ENCODE results near the gene LRRFIP1. TPM values are rescaled to one million over a fixed set of nuclear protein-coding genes. Genes with fewer than 3 reads are reported as not detected.

The LRRFIP1 gene
- total and polyA plus RNA-seq, 2 of the 13 experiments (the other 11 are each of a cell fraction or from before 2014, with no cell fraction given), result 15.9 to 40.5 TPM

DNA sequence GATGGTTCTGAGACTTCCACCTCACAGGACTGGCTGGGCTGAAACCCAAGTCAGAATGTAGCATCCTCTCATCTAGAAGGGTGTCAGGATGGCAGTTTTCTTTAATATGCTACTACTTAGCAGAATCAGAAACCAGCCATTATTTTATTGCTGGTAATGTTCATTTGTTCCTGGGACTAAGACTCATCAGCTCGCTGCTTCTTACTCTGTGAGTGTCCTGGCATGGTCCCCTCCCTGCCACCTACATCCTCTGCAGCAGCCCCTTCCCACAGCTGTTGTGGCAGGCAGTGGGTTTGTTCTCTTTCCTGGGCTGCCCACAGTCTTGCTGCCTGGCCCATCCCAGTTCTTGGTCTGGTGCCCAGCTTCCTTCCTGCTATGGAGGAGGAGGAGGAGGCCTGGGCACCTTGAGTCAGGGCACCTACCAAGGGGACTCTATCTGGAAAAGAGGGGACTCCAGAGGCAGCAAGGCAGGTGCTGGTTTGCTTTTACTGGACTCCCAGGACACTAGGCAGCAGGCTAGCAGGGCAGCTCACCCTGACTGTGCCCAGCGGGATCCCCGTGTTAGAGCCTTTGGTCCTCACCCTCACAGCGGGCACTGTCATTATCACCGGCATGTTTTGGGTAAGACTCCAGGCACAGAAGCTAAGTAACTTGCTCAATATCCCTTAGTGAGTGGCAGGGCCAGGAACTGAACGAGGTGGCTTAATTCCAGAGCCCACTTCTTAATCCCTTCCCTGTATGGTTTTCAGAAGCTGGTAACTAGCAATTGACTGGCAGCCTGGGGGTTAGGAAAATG lies 62.1 kb downstream of the LRRFIP1 start (continued):
- TF ChIP-seq BCLAF1 (IDR thresholded peaks at IDR 0.05) (no peak), ZNF761 (CRISPR knock-in tag; conservative IDR thresholded peaks at IDR 0.05) (no peak), ONECUT2 (CRISPR knock-in tag; IDR thresholded peaks at IDR 0.05) (no peak), ZNF350 (CRISPR knock-in tag; IDR thresholded peaks at IDR 0.05; ENCODE audit: borderline replicate concordance, low read depth) (no peak), ZNF772 (CRISPR knock-in tag; IDR thresholded peaks at IDR 0.05) (no peak), MYC (CRISPR knock-in tag; IDR thresholded peaks at IDR 0.05; ENCODE audit: borderline replicate concordance) (no peak), TEAD2 (CRISPR knock-in tag; IDR thresholded peaks at IDR 0.05) (no peak), ZBTB42 (CRISPR knock-in tag; IDR thresholded peaks at IDR 0.05) (no peak)
- TF ChIP-seq, protein P1, sequence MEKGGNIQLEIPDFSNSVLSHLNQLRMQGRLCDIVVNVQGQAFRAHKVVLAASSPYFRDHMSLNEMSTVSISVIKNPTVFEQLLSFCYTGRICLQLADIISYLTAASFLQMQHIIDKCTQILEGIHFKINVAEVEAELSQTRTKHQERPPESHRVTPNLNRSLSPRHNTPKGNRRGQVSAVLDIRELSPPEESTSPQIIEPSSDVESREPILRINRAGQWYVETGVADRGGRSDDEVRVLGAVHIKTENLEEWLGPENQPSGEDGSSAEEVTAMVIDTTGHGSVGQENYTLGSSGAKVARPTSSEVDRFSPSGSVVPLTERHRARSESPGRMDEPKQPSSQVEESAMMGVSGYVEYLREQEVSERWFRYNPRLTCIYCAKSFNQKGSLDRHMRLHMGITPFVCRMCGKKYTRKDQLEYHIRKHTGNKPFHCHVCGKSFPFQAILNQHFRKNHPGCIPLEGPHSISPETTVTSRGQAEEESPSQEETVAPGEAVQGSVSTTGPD (CRISPR knock-in tag; IDR thresholded peaks at IDR 0.05), result no peak

Data from HepG2 (cell line).